RWPE1 (cell line): Measurements from ENCODE around the gene BORCS5.
A peak's percentile ranks its signal among the peaks of the same experiment; 100 is the strongest.

Experiments
- CTCF ChIA-PET: fragments of 350-600 bp; sonication (Branson Sonifier 250); formaldehyde crosslinking; extraction: SDS; loops from one replicate; lab custom pipeline; 2021; lab: Yijun Ruan, JAX
- POLR2A ChIA-PET: fragments of 400-600 bp; formaldehyde crosslinking; extraction: SDS; loops from one replicate; lab custom pipeline; 2020; ENCODE audit warnings: antibody characterized with exemption; ENCODE audit not compliant: low non-redundant PET; lab: Yijun Ruan, JAX
- DNase-seq: peaks from one replicate; pipeline ENCODE4 v3.0.0; 2012; ENCODE audit warnings: low spot score
- H3K27ac ChIP-seq: fragments of 450-650 bp; 2 replicates; pipeline ENCODE4 v1.5.1; 2017
- TF ChIP-seq, protein P1 (sequence below): fragments of 450-650 bp; conservative IDR thresholded peaks from 2 replicates; pipeline ENCODE4 v1.5.1; 2017; ENCODE audit warnings: low read depth, mild to moderate bottlenecking

BORCS5 gene

DNA sequence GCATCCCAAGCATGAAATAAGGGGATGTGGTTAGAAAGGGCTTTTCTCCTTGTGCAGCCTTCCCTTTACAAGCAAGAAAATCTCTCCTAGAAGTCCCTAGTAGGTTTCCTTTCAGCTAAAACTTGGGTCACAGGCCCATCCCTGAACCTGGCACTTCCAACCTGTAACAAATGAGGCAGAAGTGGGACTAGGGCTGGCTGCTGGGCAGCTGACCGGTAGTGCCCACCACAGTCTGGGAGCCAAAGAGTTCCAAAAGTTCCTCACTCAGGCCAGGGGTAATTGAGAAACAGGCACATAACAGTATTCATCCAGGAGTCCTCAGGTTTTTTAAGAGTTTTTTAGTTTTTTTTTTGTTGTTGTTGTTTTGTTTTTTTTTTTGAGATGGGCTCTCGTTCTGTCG, 30.6 kb upstream of the BORCS5 start:
- H3K27ac ChIP-seq, result no peak overlapping the region
- no peak for DNase-seq
- ChIA-PET CTCF (interaction anchor here (0.6 to 1.2 kb wide), 4 partner anchors 10 to 276 kb away, joined by 3 to 6 read pairs (median 4); no protein-coding TSS in a partner anchor), POLR2A (no interaction called here)
- TF ChIP-seq, protein P1, sequence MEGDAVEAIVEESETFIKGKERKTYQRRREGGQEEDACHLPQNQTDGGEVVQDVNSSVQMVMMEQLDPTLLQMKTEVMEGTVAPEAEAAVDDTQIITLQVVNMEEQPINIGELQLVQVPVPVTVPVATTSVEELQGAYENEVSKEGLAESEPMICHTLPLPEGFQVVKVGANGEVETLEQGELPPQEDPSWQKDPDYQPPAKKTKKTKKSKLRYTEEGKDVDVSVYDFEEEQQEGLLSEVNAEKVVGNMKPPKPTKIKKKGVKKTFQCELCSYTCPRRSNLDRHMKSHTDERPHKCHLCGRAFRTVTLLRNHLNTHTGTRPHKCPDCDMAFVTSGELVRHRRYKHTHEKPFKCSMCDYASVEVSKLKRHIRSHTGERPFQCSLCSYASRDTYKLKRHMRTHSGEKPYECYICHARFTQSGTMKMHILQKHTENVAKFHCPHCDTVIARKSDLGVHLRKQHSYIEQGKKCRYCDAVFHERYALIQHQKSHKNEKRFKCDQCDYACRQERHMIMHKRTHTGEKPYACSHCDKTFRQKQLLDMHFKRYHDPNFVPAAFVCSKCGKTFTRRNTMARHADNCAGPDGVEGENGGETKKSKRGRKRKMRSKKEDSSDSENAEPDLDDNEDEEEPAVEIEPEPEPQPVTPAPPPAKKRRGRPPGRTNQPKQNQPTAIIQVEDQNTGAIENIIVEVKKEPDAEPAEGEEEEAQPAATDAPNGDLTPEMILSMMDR, result no peak

DNA sequence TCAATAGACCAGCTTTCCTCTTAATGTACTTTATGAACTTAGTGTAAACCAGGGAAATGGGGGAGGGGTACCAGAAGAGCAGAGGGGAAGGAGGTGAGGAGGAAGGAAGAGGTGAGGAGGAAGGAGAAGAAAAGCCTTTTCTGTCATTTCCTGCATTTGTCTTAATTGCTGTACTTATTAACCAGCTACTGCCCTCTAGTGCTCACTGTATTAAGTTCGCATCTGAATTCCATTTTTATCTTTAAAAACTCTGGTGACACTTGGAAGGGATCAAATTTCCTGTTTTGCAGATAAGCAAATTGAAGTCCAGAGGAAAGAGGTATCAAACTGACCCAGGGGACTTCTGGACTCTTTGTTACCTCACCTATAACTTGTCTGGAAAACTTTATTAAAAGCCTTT, 29.1 kb upstream of the BORCS5 start:
- DNase-seq, result peak; percentile 30
- TF ChIP-seq, protein P1, result peak; percentile 61
- ChIA-PET CTCF (interaction anchor here (0.6 to 1.9 kb wide), 12 partner anchors 11 to 754 kb away, joined by 3 to 8 read pairs (median 3); partner anchors contain the start of gene MANSC1), POLR2A (interaction anchor here (0.6 kb wide), 1 partner anchor 70 kb away, joined by 4 read pairs; no protein-coding TSS in a partner anchor)
- H3K27ac ChIP-seq, result no peak overlapping the region

DNA sequence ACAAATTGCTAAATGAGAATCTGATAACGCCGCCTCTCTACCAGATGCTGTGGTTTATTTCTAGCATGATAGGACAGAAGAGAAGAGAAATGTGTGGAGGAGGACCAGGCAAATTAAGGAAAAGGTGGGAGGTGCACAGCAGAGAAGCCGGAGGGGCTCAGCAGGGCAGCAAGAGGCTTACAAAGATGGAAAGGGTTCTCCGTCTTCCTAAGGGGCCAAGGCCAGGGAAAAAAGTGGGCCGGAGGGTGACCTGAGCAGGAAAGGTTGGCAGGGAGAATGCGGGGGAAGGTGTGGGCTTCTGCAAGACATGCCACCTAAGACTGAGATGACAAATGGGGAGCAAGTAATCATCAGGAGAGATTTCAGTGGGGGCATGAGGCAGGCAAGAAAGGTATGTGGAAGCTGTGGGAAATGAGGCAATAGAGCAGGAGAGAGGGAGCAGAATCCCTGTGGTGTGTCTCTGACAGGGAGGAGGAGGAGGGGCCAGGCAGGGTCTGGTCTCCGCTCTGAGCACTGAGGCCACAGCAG, 25.6 kb upstream of the BORCS5 start:
- no peak overlapping the region for H3K27ac ChIP-seq
- TF ChIP-seq, protein P1, result no peak
- CTCF ChIA-PET, result interaction anchor here (0.7 kb wide), 1 partner anchor 8 kb away, joined by 3 read pairs; no protein-coding TSS in a partner anchor
- DNase-seq, result no peak
- POLR2A ChIA-PET, result no interaction called here

DNA sequence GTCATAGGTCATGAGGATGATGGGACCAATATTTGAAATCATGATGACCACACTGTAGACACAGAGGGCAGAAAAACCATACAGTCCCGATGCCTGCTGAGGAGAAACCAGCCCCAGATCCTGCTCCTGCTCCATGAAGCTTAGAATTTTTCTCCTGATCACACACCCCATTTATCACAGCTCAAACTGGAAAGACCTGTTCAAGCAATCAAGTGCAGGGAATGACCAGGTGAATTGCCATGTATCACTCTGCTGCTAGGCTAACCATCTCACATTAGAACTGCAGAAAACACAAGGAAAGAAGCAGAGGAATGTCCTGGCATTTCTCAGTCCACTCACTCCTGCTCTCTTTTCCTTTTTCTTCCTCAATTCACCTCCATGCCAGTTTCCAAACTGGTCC, 25.0 kb upstream of the BORCS5 start:
- TF ChIP-seq, protein P1, result no peak
- H3K27ac ChIP-seq, result no peak overlapping the region
- POLR2A ChIA-PET, result no interaction called here
- DNase-seq, result peak; percentile 29
- CTCF ChIA-PET, result interaction anchor here (0.7 kb wide), 1 partner anchor 9 kb away, joined by 3 read pairs; no protein-coding TSS in a partner anchor

DNA sequence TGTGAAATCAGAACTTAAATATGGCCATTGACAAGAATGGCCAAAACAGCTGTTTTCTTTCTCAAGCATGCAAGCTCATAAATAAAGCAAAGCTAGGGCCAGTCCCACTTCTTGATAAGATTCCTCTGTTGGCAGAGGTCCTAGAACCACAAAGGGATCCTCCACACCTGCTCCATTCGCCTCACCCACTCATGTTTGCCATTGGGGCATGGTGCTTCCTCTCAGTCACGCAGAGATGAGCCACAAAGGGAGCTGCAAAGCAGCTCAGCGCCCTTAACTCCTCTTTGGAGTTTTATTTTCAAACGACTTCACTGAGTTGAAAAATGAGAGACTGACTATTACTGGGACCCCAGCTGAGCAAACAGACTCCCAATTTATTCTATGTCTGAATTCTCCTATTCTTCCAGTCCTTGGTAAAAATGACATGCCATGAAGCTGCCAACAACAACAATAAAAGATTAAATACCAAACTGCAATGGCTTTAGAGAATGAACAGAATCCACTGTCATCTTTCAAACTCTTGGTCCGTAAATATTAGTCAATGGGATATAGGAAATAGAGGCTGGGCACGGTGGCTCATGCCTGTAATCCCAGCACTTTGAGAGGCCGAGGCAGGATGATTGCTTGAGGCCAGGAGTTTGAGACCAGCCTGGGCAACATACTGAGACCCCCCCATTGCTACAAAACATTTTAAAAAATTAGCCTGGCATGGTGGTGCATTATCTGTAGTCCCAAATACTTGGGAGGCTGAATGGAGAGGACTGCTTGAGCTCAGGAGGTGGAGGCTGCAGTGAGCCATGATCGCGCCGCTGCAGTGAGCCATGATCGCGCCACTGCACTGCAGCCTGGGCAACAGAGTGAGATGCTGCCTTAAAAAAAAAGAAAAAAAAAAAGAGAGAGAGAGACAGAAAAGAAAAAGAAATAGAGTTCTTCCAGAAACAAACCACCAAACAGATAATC, 23.2 kb upstream of the BORCS5 start:
- TF ChIP-seq, protein P1, result no peak
- no peak for DNase-seq
- ChIA-PET POLR2A (no interaction called here), CTCF (interaction anchor here (0.7 to 0.8 kb wide), 3 partner anchors 14 to 356 kb away, joined by 3 read pairs; no protein-coding TSS in a partner anchor)
- H3K27ac ChIP-seq, result peak overlapping the region; percentile 23; the same call in 1 of the 2 replicates

DNA sequence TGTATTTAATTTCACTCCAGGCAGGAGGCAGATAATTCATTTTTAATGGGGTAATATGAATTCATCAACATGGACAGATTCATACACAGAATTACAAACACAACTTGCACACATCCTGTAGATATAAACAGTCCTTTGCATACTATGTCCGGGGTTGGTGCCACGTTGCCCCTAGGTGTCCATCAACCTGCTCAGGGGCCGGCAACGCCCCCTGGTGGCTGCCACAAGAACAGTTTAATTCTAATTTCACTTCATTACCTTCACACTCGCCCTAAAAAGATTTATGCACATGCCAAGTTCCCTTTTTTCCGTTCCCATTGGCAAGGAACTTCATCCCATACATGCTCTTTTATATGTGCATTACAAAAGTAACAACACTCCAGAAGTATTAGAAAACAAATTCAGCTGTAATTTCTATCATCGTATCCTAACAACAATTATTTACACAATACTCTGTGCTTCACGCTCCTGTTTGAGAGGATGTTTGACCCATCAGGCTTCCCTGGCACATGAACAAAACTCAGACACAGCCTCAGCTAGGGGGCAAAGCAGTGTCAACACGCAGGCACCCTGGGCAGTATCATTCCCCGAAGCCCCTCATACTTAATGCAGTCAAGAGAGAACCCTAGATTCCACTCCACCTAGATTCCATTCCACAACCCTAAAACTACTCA, 22.4 kb upstream of the BORCS5 start:
- DNase-seq, result no peak
- ChIA-PET CTCF (interaction anchor here (0.5 to 0.7 kb wide), 2 partner anchors 115 to 1360 kb away, joined by 3 to 4 read pairs; no protein-coding TSS in a partner anchor), POLR2A (no interaction called here)
- TF ChIP-seq, protein P1, result peak; percentile 60
- H3K27ac ChIP-seq, result no peak overlapping the region
